HG03565 (cell line): ENCODE measurements around the gene HBD.
"Not testable (repeated sequence)": the region's sequence is repeated elsewhere in the genome, so short reads cannot be mapped to it uniquely, and the experiment has no call there.

Source experiments
- ATAC-seq: cut with Tn5 transposase; IDR thresholded peaks from one replicate; pipeline ENCODE4 v1.9.1; 2021; ENCODE audit warnings: mild to moderate bottlenecking, moderate library complexity; ENCODE audit not compliant: unreplicated experiment

Gene HBD

GRCh38 chr11:5253440-5253839 lies 19.2 kb upstream of the HBD start:
- ATAC-seq: not testable (repeated sequence)

GRCh38 chr11:5252919-5253265 lies 18.6 kb upstream of the HBD start:
- no peak for ATAC-seq

GRCh38 chr11:5252192-5252918 lies 18.1 kb upstream of the HBD start:
- no peak for ATAC-seq

- no peak for ATAC-seq
Observed at GRCh38 chr11:5251746-5252145, 17.5 kb upstream of the HBD start.

GRCh38 chr11:5250543-5251204 lies 16.4 kb upstream of the HBD start:
- no peak for ATAC-seq

- ATAC-seq: not testable (repeated sequence)
Observed at GRCh38 chr11:5249807-5250396, 15.6 kb upstream of the HBD start, which contains the start of gene HBG1. Gene HBG1, minus strand, starts transcription at chr11:5249857. Its CDS starts 53 bp downstream, at chr11:5249804.

GRCh38 chr11:5248498-5248897 lies 14.2 kb upstream of the HBD start:
- ATAC-seq: not testable (repeated sequence)

GRCh38 chr11:5247472-5248192 lies 13.3 kb upstream of the HBD start:
- no peak for ATAC-seq

- ATAC-seq: no peak
Observed at GRCh38 chr11:5246772-5247471, 12.6 kb upstream of the HBD start.

GRCh38 chr11:5245155-5245554 lies 10.9 kb upstream of the HBD start:
- ATAC-seq: no peak

GRCh38 chr11:5243816-5244180 lies 9.5 kb upstream of the HBD start:
- no peak for ATAC-seq

GRCh38 chr11:5242933-5243815 lies 8.9 kb upstream of the HBD start:
- ATAC-seq: peak; percentile 48

GRCh38 chr11:5242208-5242607 lies 7.9 kb upstream of the HBD start:
- ATAC-seq: no peak

- no peak for ATAC-seq
Observed at GRCh38 chr11:5241458-5241857, 7.2 kb upstream of the HBD start.

- no peak for ATAC-seq
Observed at GRCh38 chr11:5240458-5240857, 6.2 kb upstream of the HBD start.

GRCh38 chr11:5240056-5240455 lies 5.8 kb upstream of the HBD start:
- ATAC-seq: no peak

- no peak for ATAC-seq
Observed at GRCh38 chr11:5239046-5239445, 4.8 kb upstream of the HBD start.

- no peak for ATAC-seq
Observed at GRCh38 chr11:5238486-5238885, 4.2 kb upstream of the HBD start.

GRCh38 chr11:5237420-5237819 lies 3.1 kb upstream of the HBD start:
- ATAC-seq: no peak
